CD4-positive, alpha-beta memory T cell (primary cell): ENCODE results near the gene LHFPL6. TPM values are rescaled to one million over a fixed set of nuclear protein-coding genes. Genes with fewer than 3 reads are reported as not detected.

Experiments used
- CTCF ChIA-PET: fragments of 350-600 bp; sonication (Branson Sonifier 250); formaldehyde crosslinking; loops from one replicate; lab custom pipeline; 2021; ENCODE audit warnings: inconsistent platforms; ENCODE audit not compliant: partially characterized antibody; lab: Charles Lee
- POLR2A ChIA-PET: fragments of 350-600 bp; sonication (Branson Sonifier 250); formaldehyde crosslinking; loops from one replicate; lab custom pipeline; 2021; ENCODE audit not compliant: partially characterized antibody; lab: Charles Lee
- DNase-seq, 5 donors: peaks; one replicate each; pipeline versions ENCODE4 v3.0.0 to v3.0.0-alpha.2; 2020 to 2022; ENCODE audit warnings: mixed read lengths in 1 of 5
- H3K27ac ChIP-seq: one replicate; pipeline ENCODE4 v1.7.0; 2013; ENCODE audit warnings: low read depth, low read length
- H3K27me3 ChIP-seq: 2 replicates; pipeline ENCODE4 v1.7.0; 2013; ENCODE audit warnings: mild to moderate bottlenecking, low read length, moderate library complexity; ENCODE audit not compliant: insufficient read depth
- H3K36me3 ChIP-seq: 2 replicates; pipeline ENCODE4 v1.7.0; 2013; ENCODE audit warnings: mild to moderate bottlenecking, low read length, moderate library complexity; ENCODE audit not compliant: insufficient read depth
- H3K4me1 ChIP-seq: 2 replicates; pipeline ENCODE4 v1.7.0; 2013; ENCODE audit warnings: mild to moderate bottlenecking, low read length, moderate library complexity; ENCODE audit not compliant: insufficient read depth
- H3K4me3 ChIP-seq, 2 donors: one replicate each; pipeline ENCODE4 v1.7.0; 2013; ENCODE audit warnings: low read length in 2 of 2, mild to moderate bottlenecking in 1 of 2
- H3K9me3 ChIP-seq, 2 donors: one replicate each; pipeline ENCODE4 v1.7.0; 2013; ENCODE audit warnings: low read length in 2 of 2, control low read depth in 1 of 2; ENCODE audit not compliant: control insufficient read depth in 1 of 2
- H3K27ac Mint-ChIP-seq, 7 donors: one replicate each; pipeline ENCODE4 v1.8.0; 2020 to 2021; ENCODE audit warnings: mixed read lengths in 7 of 7, mild to moderate bottlenecking in 6 of 7, inconsistent platforms in 3 of 7, moderate library complexity in 3 of 7
- H3K27me3 Mint-ChIP-seq, 2 donors: one replicate each; pipeline ENCODE4 v1.8.0; 2020 to 2021; ENCODE audit warnings: mixed read lengths in 2 of 2
- H3K36me3 Mint-ChIP-seq, 2 donors: one replicate each; pipeline ENCODE4 v1.8.0; 2020 to 2021; ENCODE audit warnings: mixed read lengths in 2 of 2, inconsistent platforms in 1 of 2, mild to moderate bottlenecking in 1 of 2
- H3K4me1 Mint-ChIP-seq, 4 donors: one replicate each; pipeline ENCODE4 v1.8.0; 2020 to 2021; ENCODE audit warnings: mixed read lengths in 4 of 4, mild to moderate bottlenecking in 1 of 4
- H3K4me3 Mint-ChIP-seq, 8 donors: one replicate each; pipeline ENCODE4 v1.8.0; 2020 to 2021; ENCODE audit warnings: mixed read lengths in 8 of 8, mild to moderate bottlenecking in 7 of 8, moderate library complexity in 6 of 8, inconsistent platforms in 3 of 8
- H3K9me3 Mint-ChIP-seq, 8 donors: one replicate each; pipeline ENCODE4 v1.8.0; 2020 to 2021; ENCODE audit warnings: mixed read lengths in 8 of 8, mild to moderate bottlenecking in 5 of 8, inconsistent platforms in 3 of 8, moderate library complexity in 1 of 8
- intact Hi-C: fragments of 100-400 bp; cut with micrococcal nuclease; formaldehyde crosslinking; loops from one replicate; pipeline ENCODE4 v1.15.1; 2023
- polyA plus RNA-seq, 2 donors: library from polyadenylated mRNA; unstranded; fragments of 300-500 nt; fragmentation: Illumina TruSeq; gene quantifications; one replicate each; pipeline ENCODE4 v1.2.3, GENCODE V29; 2021
- total RNA-seq, 2 experiments: library from RNA; stranded (reverse); gene quantifications; one replicate each; pipeline ENCODE4 v1.2.3, GENCODE V29; 2021

Gene LHFPL6
- total and polyA plus RNA-seq, 4 experiments from 2014 or later, result 0.16 TPM; not detected in 3

DNA sequence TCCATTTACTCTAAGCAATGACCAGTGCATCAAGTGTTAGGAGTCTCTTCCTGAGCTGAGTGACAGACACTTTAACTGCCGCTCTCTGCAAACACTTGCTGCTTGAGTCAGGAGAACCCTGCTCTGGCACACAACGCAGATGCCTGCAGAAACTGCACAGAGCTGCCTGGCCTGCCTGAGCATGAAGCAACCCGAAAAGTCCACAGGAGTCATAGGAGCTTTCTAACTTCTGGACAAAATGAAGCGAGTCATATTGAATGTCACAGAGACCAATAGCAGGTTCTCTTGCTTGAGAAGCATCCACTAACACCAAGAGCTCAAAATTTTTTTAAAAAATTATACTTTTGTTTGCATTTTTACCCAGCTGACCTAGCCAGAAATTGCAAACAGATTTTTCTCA is 232.4 kb downstream of the LHFPL6 start:
- no peaks in the 10 kb centered on the region for H3K36me3 Mint-ChIP-seq
- Histone ChIP-seq H3K27ac (no peak overlapping the region), H3K27me3 (no peaks in the 10 kb centered on the region), H3K9me3 (no peaks in the 10 kb centered on the region), H3K4me1 (no peaks in the 10 kb centered on the region), H3K36me3 (no peaks in the 10 kb centered on the region), H3K4me3 (no peak overlapping the region)
- CTCF ChIA-PET, result no interaction called here
- peaks cover 0 to 4% (median 0%) of the 10 kb centered on the region in 8 donors for H3K9me3 Mint-ChIP-seq
- H3K27me3 Mint-ChIP-seq, result peaks cover 2 to 12% of the 10 kb centered on the region in 2 donors
- no peak overlapping the region for H3K27ac Mint-ChIP-seq
- POLR2A ChIA-PET, result no interaction called here
- H3K4me3 Mint-ChIP-seq, result no peak overlapping the region
- no peak for DNase-seq
- intact Hi-C loops, result no loop called here
- no peaks in the 10 kb centered on the region for H3K4me1 Mint-ChIP-seq

DNA sequence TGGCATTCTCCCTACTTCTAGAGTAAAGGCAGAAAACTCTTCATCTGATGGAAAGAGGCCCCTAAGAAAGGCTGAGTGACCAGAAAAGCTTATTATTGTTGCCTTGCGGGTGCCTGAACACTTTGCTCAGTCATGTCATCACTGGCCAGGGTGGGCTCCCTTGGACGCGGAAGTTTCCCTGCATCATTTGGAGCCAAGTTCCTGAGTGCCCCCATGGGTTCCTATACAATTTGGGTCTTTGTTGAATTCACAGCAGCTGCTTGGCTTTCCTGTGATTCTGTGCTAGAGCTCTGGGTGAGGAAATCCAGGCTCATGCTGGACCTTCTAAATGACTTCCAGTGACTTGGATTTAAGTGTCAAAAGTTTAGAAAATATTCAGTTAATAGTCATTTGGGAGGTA is 232.9 kb downstream of the LHFPL6 start:
- Histone ChIP-seq H3K36me3 (no peaks in the 10 kb centered on the region), H3K4me1 (no peaks in the 10 kb centered on the region), H3K4me3 (no peak overlapping the region), H3K27ac (no peak overlapping the region), H3K27me3 (no peaks in the 10 kb centered on the region), H3K9me3 (no peaks in the 10 kb centered on the region)
- H3K4me1 Mint-ChIP-seq, result no peaks in the 10 kb centered on the region
- peaks cover 2 to 12% of the 10 kb centered on the region in 2 donors for H3K27me3 Mint-ChIP-seq
- H3K9me3 Mint-ChIP-seq, result peaks cover 0 to 4% (median 0%) of the 10 kb centered on the region in 8 donors
- intact Hi-C loops, result no loop called here
- ChIA-PET CTCF (no interaction called here), POLR2A (no interaction called here)
- no peak for DNase-seq
- no peaks in the 10 kb centered on the region for H3K36me3 Mint-ChIP-seq
- no peak overlapping the region for H3K27ac Mint-ChIP-seq
- no peak overlapping the region for H3K4me3 Mint-ChIP-seq

DNA sequence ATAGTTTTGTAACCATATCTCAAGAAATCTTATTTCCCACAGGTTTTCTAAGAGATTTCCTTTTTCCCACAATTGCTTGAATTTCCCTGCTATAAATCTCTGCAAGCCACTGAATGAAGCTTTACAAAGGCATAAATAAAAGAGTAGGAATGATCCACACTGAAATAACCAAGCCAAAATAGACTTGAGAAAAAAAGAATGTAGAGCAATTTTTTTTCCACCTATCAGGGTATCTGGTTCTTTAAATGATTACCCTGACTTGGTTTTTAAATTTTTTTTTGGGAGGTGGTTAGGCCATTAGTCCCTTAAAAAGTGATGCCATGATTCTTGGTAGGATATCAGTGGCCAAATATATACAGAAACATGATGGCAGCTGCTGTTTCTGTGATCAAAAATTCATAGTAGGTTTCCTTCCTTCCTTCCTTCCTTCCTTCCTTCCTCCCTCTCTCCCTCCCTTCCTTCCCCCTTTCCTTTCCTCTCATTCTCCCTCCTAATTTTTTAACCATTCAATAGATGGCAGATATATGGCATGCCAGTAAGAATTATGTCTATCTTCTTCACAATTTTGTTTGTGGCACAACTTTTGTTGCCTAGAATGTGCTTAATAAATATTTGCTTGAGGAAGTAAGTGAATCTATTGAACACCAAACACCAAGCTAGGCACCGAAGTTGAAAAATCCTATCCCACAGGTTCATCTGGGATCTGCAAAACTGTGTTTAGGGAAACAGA is 233.7 kb downstream of the LHFPL6 start:
- Histone ChIP-seq H3K4me1 (no peaks in the 10 kb centered on the region), H3K4me3 (no peak overlapping the region), H3K27me3 (no peaks in the 10 kb centered on the region), H3K9me3 (no peaks in the 10 kb centered on the region), H3K27ac (no peak overlapping the region), H3K36me3 (no peaks in the 10 kb centered on the region)
- DNase-seq, result no peak
- H3K4me1 Mint-ChIP-seq, result no peaks in the 10 kb centered on the region
- intact Hi-C loops, result no loop called here
- no peak overlapping the region for H3K27ac Mint-ChIP-seq
- CTCF ChIA-PET, result no interaction called here
- H3K9me3 Mint-ChIP-seq, result peaks cover 0 to 4% (median 0%) of the 10 kb centered on the region in 8 donors
- H3K4me3 Mint-ChIP-seq, result no peak overlapping the region
- H3K27me3 Mint-ChIP-seq, result peaks cover 2 to 12% of the 10 kb centered on the region in 2 donors
- H3K36me3 Mint-ChIP-seq, result no peaks in the 10 kb centered on the region
- POLR2A ChIA-PET, result no interaction called here

DNA sequence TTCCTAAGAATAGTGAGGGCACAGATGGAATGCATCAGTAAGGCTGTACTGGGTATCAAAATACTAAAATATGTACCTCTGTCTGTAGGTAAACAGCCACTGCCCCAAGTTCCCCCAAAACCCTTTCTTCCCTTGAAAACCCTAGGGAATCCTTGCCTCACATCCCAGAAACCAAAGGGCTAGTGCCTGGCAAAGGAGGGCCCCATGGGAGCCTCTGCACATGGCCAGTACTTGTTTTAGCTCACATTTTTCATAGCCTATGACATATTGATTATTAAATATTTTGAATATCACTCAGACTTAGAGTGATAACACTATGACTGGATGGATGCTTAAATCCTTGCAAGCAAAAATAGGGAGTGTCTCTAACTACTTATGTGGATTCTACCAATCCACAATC is 237.1 kb downstream of the LHFPL6 start:
- H3K27ac ChIP-seq, result no peak overlapping the region

DNA sequence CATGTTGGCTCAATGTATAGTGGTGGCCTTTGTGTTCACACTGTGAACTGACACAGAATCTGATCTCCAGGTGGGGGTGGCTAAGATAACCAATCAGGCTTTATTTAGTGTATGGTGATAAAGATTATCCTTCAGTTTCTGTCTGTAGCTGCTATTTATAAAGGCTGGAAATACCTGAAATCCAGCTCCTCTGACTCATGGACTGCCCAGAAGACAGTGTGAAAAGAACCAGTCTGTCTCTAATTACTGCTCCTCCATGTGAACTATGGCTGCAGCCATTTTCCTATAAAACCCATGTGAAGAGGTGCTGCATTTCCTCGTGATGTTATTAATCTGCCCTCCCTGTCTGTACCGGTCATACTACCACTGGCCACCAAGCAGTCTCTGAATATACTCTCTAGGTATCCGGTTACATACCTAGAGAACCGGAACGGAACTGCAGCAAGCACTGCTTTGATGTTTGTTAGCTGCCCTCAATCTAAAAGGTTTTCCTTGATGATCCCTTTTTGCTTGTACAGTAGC is 238.0 kb downstream of the LHFPL6 start:
- H3K36me3 Mint-ChIP-seq, result no peaks in the 10 kb centered on the region
- no peaks in the 10 kb centered on the region for H3K36me3 ChIP-seq
- H3K4me1 ChIP-seq, result no peaks in the 10 kb centered on the region
- H3K4me1 Mint-ChIP-seq, result no peaks in the 10 kb centered on the region
- no peak overlapping the region for H3K4me3 ChIP-seq
- no peak for DNase-seq
- H3K9me3 Mint-ChIP-seq, result peaks cover 0 to 4% (median 0%) of the 10 kb centered on the region in 8 donors
- no peak overlapping the region for H3K27ac Mint-ChIP-seq
- no peak overlapping the region for H3K27ac ChIP-seq
- CTCF ChIA-PET, result interaction anchor here (1.4 kb wide), 1 partner anchor 10 kb away, joined by 3 read pairs; no protein-coding TSS in a partner anchor
- intact Hi-C loops, result no loop called here
- H3K9me3 ChIP-seq, result no peaks in the 10 kb centered on the region
- no peak overlapping the region for H3K4me3 Mint-ChIP-seq
- POLR2A ChIA-PET, result no interaction called here
- H3K27me3 Mint-ChIP-seq, result peaks cover 2 to 8% of the 10 kb centered on the region in 2 donors
- H3K27me3 ChIP-seq, result no peaks in the 10 kb centered on the region

More for the DNA sequence above, 237.1 kb downstream of the LHFPL6 start:
- no peak for DNase-seq
- Mint-ChIP-seq H3K27me3 (peaks cover 2 to 8% of the 10 kb centered on the region in 2 donors), H3K4me3 (no peak overlapping the region), H3K4me1 (no peaks in the 10 kb centered on the region), H3K27ac (no peak overlapping the region), H3K9me3 (peaks cover 0 to 4% (median 0%) of the 10 kb centered on the region in 8 donors), H3K36me3 (no peaks in the 10 kb centered on the region)
- Histone ChIP-seq H3K27me3 (no peaks in the 10 kb centered on the region), H3K9me3 (no peaks in the 10 kb centered on the region), H3K36me3 (no peaks in the 10 kb centered on the region), H3K4me3 (no peak overlapping the region), H3K4me1 (no peaks in the 10 kb centered on the region)
- CTCF ChIA-PET, result interaction anchor here (1.4 kb wide), 1 partner anchor 9 kb away, joined by 3 read pairs; no protein-coding TSS in a partner anchor
- POLR2A ChIA-PET, result no interaction called here
- intact Hi-C loops, result no loop called here

DNA sequence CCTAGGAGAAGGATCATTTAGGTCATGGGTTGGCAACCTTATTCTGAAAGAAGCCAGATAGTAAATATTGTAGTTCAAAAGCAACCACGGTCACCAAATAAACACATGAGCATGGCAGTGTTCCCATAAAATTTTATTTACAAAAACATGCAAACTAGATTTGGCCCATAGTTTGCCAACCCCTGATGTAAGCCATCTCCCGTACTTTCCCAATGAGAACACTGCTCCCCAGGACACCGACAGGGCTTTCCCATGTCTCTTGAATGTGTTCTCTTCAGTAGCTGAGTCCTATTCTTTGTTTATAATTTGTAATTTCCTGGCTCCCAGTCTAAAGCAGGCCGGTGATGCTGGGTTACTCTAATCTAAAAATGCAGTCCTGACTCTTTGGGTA is 239.6 kb downstream of the LHFPL6 start:
- POLR2A ChIA-PET, result no interaction called here
- intact Hi-C loops, result no loop called here
- no peak overlapping the region for H3K27ac Mint-ChIP-seq

DNA sequence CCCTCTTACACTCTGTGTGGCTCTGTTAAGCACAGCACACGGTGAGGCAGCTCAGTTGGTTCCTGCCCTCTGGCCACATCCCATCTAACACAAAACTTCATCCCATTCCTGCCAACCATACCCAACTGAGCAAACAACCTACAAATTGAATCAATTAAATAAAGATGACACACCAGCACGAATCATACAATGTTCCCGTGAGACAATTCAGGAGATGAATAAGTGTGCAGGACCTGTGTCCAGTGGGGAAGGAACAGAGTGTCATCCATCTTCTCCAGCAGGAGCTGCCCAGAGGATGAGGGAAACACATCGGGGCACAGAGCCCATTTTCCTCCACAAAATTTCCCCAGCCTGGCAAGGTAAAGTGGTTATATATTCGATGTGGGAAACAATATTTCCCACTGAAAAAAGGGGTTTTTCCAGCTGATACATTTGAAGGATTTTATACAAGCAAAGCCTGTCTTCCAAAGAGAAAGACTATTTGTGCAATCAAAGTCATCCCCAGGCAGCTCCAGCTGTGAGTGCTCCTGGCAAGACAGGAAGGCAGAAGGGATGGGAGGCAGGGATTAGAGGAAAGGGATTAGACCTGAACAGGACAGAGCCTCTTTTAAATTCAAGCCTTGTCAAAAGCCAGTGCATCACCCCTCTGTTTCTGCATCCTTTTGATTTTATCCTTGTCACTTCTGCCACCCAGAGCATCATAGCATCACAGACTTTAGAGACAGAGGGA is 240.2 kb downstream of the LHFPL6 start:
- POLR2A ChIA-PET, result no interaction called here
- intact Hi-C loops, result no loop called here
- no peak overlapping the region for H3K27ac Mint-ChIP-seq

More for the DNA sequence above, 239.6 kb downstream of the LHFPL6 start:
- no peak overlapping the region for H3K4me3 ChIP-seq
- H3K27me3 ChIP-seq, result no peaks in the 10 kb centered on the region
- H3K27ac ChIP-seq, result no peak overlapping the region
- H3K36me3 Mint-ChIP-seq, result no peaks in the 10 kb centered on the region
- H3K9me3 Mint-ChIP-seq, result peaks cover 0 to 4% (median 0%) of the 10 kb centered on the region in 8 donors
- H3K27me3 Mint-ChIP-seq, result peaks cover 2 to 8% of the 10 kb centered on the region in 2 donors
- no peak overlapping the region for H3K4me3 Mint-ChIP-seq
- no peaks in the 10 kb centered on the region for H3K36me3 ChIP-seq
- CTCF ChIA-PET, result no interaction called here
- H3K4me1 ChIP-seq, result no peaks in the 10 kb centered on the region
- no peak for DNase-seq
- no peaks in the 10 kb centered on the region for H3K4me1 Mint-ChIP-seq
- no peaks in the 10 kb centered on the region for H3K9me3 ChIP-seq

More for the DNA sequence above, 240.2 kb downstream of the LHFPL6 start:
- Mint-ChIP-seq H3K4me1 (no peaks in the 10 kb centered on the region), H3K4me3 (no peak overlapping the region), H3K9me3 (peaks cover 0 to 2% (median 0%) of the 10 kb centered on the region in 8 donors), H3K36me3 (no peaks in the 10 kb centered on the region), H3K27me3 (peaks cover 2 to 8% of the 10 kb centered on the region in 2 donors)
- no peaks in the 10 kb centered on the region for H3K4me1 ChIP-seq
- DNase-seq, result no peak
- H3K4me3 ChIP-seq, result no peak overlapping the region
- H3K9me3 ChIP-seq, result no peaks in the 10 kb centered on the region
- H3K27me3 ChIP-seq, result no peaks in the 10 kb centered on the region
- CTCF ChIA-PET, result no interaction called here
- no peak overlapping the region for H3K27ac ChIP-seq
- no peaks in the 10 kb centered on the region for H3K36me3 ChIP-seq
